ENCODE data around the gene CHRNA4. TPM values are rescaled to one million over a fixed set of nuclear protein-coding genes. Genes with fewer than 3 reads are reported as not detected.

CHRNA4 gene
- total RNA-seq, 1 experiment from 2014 or later, result 2.4 TPM

DNA sequence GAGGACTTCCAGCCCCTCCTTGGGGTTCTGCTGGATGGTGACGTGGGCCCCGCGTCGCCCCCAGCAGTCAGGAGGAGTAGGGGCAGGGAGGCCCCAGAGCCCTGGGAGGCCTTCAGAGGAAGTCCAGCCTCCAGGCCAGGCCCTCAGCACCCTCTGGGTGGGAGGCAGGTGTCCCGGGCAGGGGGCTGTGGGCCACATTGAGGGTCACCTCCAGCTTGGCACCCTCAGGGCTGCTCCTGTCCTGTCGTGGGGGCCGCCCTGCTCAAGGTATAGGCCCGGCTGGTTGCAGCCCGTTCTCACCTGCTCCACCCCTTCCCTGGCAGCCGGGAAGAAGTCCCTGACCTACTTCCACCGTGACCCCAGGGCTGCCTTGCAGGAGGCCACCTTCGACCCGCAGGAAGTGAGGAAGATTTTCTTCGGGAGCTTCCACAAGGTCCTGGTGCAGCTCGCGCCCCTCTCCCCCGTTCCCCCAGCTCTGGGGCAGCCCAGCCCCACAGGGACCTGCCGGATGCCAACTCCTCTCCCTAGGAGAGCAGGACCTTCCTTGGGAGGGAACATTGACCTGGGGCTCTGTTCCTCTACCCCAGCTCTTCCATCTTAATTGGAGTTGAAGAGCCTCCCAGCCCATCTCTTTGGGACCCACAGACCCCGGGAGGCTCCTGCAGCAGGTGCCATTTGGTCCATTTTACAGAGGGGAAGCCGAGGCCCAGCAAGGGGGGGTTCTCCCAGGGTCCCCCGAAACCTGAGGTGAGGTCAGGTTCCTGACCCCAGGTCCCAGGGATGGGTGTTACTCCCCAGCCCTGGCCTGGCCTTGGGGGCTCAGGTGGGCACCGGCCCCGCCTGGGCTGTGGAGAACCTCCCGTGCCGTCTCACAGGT is 41.7 kb downstream of the CHRNA4 start:
- in situ Hi-C loops (cut with HindIII; ENCODE audit: low pct_unique_long_range_greater_than_20kb, low sequenced_read_pairs) (no loop called here), intact Hi-C loops (cut with micrococcal nuclease; ENCODE audit: unreplicated experiment) (no loop called here)
- H3K27ac ChIP-seq (ENCODE audit: low read length), result no peak overlapping the region
- H3K36me3 ChIP-seq (ENCODE audit: control insufficient read depth, insufficient read depth, low read length), result no peaks in the 10 kb centered on the region
- TF ChIP-seq TCF7L2 (IDR thresholded peaks at IDR 0.05; ENCODE audit: low read depth, low read length) (no peak), POLR2AphosphoS5 (IDR thresholded peaks at IDR 0.05; ENCODE audit: low read depth, low read length) (no peak), SIN3A (IDR thresholded peaks at IDR 0.05; ENCODE audit: borderline replicate concordance, insufficient read depth, low read depth, low read length) (no peak)
- TF ChIP-seq, protein P1, sequence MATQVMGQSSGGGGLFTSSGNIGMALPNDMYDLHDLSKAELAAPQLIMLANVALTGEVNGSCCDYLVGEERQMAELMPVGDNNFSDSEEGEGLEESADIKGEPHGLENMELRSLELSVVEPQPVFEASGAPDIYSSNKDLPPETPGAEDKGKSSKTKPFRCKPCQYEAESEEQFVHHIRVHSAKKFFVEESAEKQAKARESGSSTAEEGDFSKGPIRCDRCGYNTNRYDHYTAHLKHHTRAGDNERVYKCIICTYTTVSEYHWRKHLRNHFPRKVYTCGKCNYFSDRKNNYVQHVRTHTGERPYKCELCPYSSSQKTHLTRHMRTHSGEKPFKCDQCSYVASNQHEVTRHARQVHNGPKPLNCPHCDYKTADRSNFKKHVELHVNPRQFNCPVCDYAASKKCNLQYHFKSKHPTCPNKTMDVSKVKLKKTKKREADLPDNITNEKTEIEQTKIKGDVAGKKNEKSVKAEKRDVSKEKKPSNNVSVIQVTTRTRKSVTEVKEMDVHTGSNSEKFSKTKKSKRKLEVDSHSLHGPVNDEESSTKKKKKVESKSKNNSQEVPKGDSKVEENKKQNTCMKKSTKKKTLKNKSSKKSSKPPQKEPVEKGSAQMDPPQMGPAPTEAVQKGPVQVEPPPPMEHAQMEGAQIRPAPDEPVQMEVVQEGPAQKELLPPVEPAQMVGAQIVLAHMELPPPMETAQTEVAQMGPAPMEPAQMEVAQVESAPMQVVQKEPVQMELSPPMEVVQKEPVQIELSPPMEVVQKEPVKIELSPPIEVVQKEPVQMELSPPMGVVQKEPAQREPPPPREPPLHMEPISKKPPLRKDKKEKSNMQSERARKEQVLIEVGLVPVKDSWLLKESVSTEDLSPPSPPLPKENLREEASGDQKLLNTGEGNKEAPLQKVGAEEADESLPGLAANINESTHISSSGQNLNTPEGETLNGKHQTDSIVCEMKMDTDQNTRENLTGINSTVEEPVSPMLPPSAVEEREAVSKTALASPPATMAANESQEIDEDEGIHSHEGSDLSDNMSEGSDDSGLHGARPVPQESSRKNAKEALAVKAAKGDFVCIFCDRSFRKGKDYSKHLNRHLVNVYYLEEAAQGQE (IDR thresholded peaks at IDR 0.05; ENCODE audit: insufficient read depth in 1 of 2, low read depth in 2 of 2, low read length in 1 of 2), result no peak
- TF ChIP-seq, protein P2, sequence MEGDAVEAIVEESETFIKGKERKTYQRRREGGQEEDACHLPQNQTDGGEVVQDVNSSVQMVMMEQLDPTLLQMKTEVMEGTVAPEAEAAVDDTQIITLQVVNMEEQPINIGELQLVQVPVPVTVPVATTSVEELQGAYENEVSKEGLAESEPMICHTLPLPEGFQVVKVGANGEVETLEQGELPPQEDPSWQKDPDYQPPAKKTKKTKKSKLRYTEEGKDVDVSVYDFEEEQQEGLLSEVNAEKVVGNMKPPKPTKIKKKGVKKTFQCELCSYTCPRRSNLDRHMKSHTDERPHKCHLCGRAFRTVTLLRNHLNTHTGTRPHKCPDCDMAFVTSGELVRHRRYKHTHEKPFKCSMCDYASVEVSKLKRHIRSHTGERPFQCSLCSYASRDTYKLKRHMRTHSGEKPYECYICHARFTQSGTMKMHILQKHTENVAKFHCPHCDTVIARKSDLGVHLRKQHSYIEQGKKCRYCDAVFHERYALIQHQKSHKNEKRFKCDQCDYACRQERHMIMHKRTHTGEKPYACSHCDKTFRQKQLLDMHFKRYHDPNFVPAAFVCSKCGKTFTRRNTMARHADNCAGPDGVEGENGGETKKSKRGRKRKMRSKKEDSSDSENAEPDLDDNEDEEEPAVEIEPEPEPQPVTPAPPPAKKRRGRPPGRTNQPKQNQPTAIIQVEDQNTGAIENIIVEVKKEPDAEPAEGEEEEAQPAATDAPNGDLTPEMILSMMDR (IDR thresholded peaks at IDR 0.05), result no peak
- ChIA-PET CTCF (no interaction called here), POLR2A (no interaction called here)
- no peaks in the 10 kb centered on the region for H3K27me3 ChIP-seq (ENCODE audit: control insufficient read depth, insufficient read depth, low read length)
- no peak for ATAC-seq
- no peak for DNase-seq (ENCODE audit: low read depth, low spot score)
- H3K9me3 ChIP-seq (ENCODE audit: control insufficient read depth, insufficient read depth, low read depth, low read length), result no peaks in the 10 kb centered on the region
- no TSS peak for BruUV-seq (replicated peaks)
- H3K4me1 ChIP-seq (ENCODE audit: control insufficient read depth, insufficient read depth, low read length), result no peaks in the 10 kb centered on the region; the same call in 1 of the 2 replicates
- no peak overlapping the region for H3K4me3 ChIP-seq (ENCODE audit: low read depth in 2 of 2, low read length in 2 of 2)

DNA sequence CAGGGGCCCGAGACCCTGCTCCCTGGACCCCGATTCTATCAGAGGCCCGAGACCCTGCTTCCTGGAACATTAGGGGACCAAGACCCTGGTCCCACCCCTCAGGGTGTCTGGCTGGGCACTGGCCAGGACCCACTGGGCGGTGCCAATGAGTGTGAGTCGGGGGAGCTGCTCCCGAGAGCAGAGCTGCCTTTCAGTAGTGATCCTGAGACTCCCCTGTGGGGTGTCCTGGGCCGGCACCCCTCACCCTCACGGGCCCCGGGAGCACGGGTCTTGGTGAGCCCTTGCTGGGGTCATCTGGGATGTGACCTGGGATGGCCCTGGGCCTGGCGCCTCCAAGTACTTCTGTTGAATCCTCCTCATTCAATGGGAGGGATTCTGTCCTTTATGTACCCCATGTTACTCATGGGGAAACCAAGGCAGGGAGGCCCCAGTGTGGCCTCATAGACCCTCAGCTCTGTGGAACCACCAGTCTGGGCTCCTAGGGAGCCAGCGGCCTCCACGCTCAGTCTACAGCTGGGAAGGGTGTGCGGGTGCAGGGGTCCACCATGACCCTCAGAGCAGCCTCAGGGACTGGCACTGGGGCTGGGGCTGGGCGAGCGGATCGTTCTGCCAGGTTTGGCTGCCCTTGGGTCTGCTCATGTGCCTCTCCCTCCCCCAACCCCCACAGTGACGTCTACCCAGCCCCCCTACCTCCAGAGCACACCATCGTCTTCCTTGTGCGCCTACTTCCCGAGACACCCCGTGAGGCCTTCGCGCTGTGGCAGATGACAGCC is 42.6 kb downstream of the CHRNA4 start:
- ATAC-seq (no peak), DNase-seq (ENCODE audit: low read depth, low spot score) (no peak)
- TF ChIP-seq POLR2AphosphoS5 (IDR thresholded peaks at IDR 0.05; ENCODE audit: low read depth, low read length) (no peak), TCF7L2 (IDR thresholded peaks at IDR 0.05; ENCODE audit: low read depth, low read length) (no peak), SIN3A (IDR thresholded peaks at IDR 0.05; ENCODE audit: borderline replicate concordance, insufficient read depth, low read depth, low read length) (no peak)
- TF ChIP-seq, protein P1 (IDR thresholded peaks at IDR 0.05; ENCODE audit: insufficient read depth in 1 of 2, low read depth in 2 of 2, low read length in 1 of 2), result no peak
- TF ChIP-seq, protein P2 (IDR thresholded peaks at IDR 0.05), result no peak
- ChIA-PET POLR2A (no interaction called here), CTCF (no interaction called here)
- no peaks in the 10 kb centered on the region for H3K9me3 ChIP-seq (ENCODE audit: control insufficient read depth, insufficient read depth, low read depth, low read length)
- in situ Hi-C loops (cut with HindIII; ENCODE audit: low pct_unique_long_range_greater_than_20kb, low sequenced_read_pairs), result no loop called here
- no peaks in the 10 kb centered on the region for H3K36me3 ChIP-seq (ENCODE audit: control insufficient read depth, insufficient read depth, low read length)
- no peak overlapping the region for H3K27ac ChIP-seq (ENCODE audit: low read length)
- no TSS peak for BruUV-seq (replicated peaks)
- H3K4me1 ChIP-seq (ENCODE audit: control insufficient read depth, insufficient read depth, low read length), result no peaks in the 10 kb centered on the region; the same call in 1 of the 2 replicates
- no peaks in the 10 kb centered on the region for H3K27me3 ChIP-seq (ENCODE audit: control insufficient read depth, insufficient read depth, low read length)
- intact Hi-C loops (cut with micrococcal nuclease; ENCODE audit: unreplicated experiment), result no loop called here
- no peak overlapping the region for H3K4me3 ChIP-seq (ENCODE audit: low read depth in 2 of 2, low read length in 2 of 2)
